ENCODE data around the gene TYW5. TPM values are rescaled to one million over a fixed set of nuclear protein-coding genes. Genes with fewer than 3 reads are reported as not detected.
A peak's percentile ranks its signal among the peaks of the same experiment; 100 is the strongest.

The TYW5 gene
- total RNA-seq, 2 donors from 2014 or later = 16.0 to 16.3 TPM

GRCh38 chr2:199985625-199986207 is 30.4 kb upstream of the TYW5 start:
- Histone ChIP-seq H3K36me3 (ENCODE audit: control insufficient read depth, insufficient read depth, low read length) (no peaks in the 10 kb centered on the region), H3K27me3 (ENCODE audit: control insufficient read depth, insufficient read depth, low read length, poor library complexity, severe bottlenecking) (no peaks in the 10 kb centered on the region), H3K9ac (ENCODE audit: extremely low read depth, low read length, poor library complexity, severe bottlenecking) (no peak overlapping the region), H3K9me3 (ENCODE audit: control insufficient read depth, low read length) (no peaks in the 10 kb centered on the region), H3K4me3 (ENCODE audit: low read length) (no peak overlapping the region), H3K27ac (ENCODE audit: low read depth, low read length) (no peak overlapping the region), H3K4me1 (ENCODE audit: control insufficient read depth, insufficient read depth, low read length) (no peaks in the 10 kb centered on the region)
- H3K4me1 Mint-ChIP-seq = peaks cover 13% of the 10 kb centered on the region
- peak; percentile 83 for TF ChIP-seq CTCF (conservative IDR thresholded peaks at IDR 0.05)
- no peaks in the 10 kb centered on the region for H3K27me3 Mint-ChIP-seq (ENCODE audit: insufficient read depth)
- H3K4me3 Mint-ChIP-seq = no peak overlapping the region
- H3K36me3 Mint-ChIP-seq (ENCODE audit: low read depth) = no peaks in the 10 kb centered on the region
- H3K9me3 Mint-ChIP-seq = no peaks in the 10 kb centered on the region
- no peak overlapping the region for H3K27ac Mint-ChIP-seq
- DNase-seq = peak; percentile 90
- WGBS, 2 experiments (ENCODE audit: insufficient coverage in 1 of 2, insufficient read length in 1 of 2) = 70 to 82% methylated on average over 4 to 6 of the region's 6 CpGs

GRCh38 chr2:199984755-199985154 is 29.5 kb upstream of the TYW5 start:
- Mint-ChIP-seq H3K4me3 (no peak overlapping the region), H3K27me3 (ENCODE audit: insufficient read depth) (no peaks in the 10 kb centered on the region), H3K9me3 (no peaks in the 10 kb centered on the region), H3K4me1 (peaks cover 15% of the 10 kb centered on the region), H3K27ac (no peak overlapping the region), H3K36me3 (ENCODE audit: low read depth) (no peaks in the 10 kb centered on the region)
- WGBS, 2 experiments (ENCODE audit: insufficient coverage in 1 of 2, insufficient read length in 1 of 2) = 100% methylated on average over 1 to 2 of the region's 2 CpGs
- no peak for TF ChIP-seq CTCF (conservative IDR thresholded peaks at IDR 0.05)
- H3K4me1 ChIP-seq (ENCODE audit: control insufficient read depth, insufficient read depth, low read length) = peaks cover 2% of the 10 kb centered on the region
- no peak overlapping the region for H3K4me3 ChIP-seq (ENCODE audit: low read length)
- H3K27me3 ChIP-seq (ENCODE audit: control insufficient read depth, insufficient read depth, low read length, poor library complexity, severe bottlenecking) = no peaks in the 10 kb centered on the region
- H3K36me3 ChIP-seq (ENCODE audit: control insufficient read depth, insufficient read depth, low read length) = no peaks in the 10 kb centered on the region
- H3K9me3 ChIP-seq (ENCODE audit: control insufficient read depth, low read length) = no peaks in the 10 kb centered on the region
- H3K27ac ChIP-seq (ENCODE audit: low read depth, low read length) = no peak overlapping the region
- H3K9ac ChIP-seq (ENCODE audit: extremely low read depth, low read length, poor library complexity, severe bottlenecking) = no peak overlapping the region
- DNase-seq = no peak

- Mint-ChIP-seq H3K4me3 (no peak overlapping the region), H3K9me3 (no peaks in the 10 kb centered on the region), H3K27me3 (ENCODE audit: insufficient read depth) (no peaks in the 10 kb centered on the region), H3K36me3 (ENCODE audit: low read depth) (no peaks in the 10 kb centered on the region), H3K27ac (no peak overlapping the region), H3K4me1 (peaks cover 17% of the 10 kb centered on the region)
- no peak for DNase-seq
- H3K27me3 ChIP-seq (ENCODE audit: control insufficient read depth, insufficient read depth, low read length, poor library complexity, severe bottlenecking) = no peaks in the 10 kb centered on the region
- no peaks in the 10 kb centered on the region for H3K9me3 ChIP-seq (ENCODE audit: control insufficient read depth, low read length)
- no peak overlapping the region for H3K9ac ChIP-seq (ENCODE audit: extremely low read depth, low read length, poor library complexity, severe bottlenecking)
- no peak for TF ChIP-seq CTCF (conservative IDR thresholded peaks at IDR 0.05)
- H3K36me3 ChIP-seq (ENCODE audit: control insufficient read depth, insufficient read depth, low read length) = no peaks in the 10 kb centered on the region
- WGBS, 2 experiments (ENCODE audit: insufficient coverage in 1 of 2, insufficient read length in 1 of 2) = 93 to 94% methylated on average over 2 to 4 of the region's 4 CpGs
- no peak overlapping the region for H3K27ac ChIP-seq (ENCODE audit: low read depth, low read length)
- H3K4me1 ChIP-seq (ENCODE audit: control insufficient read depth, insufficient read depth, low read length) = peaks cover 7% of the 10 kb centered on the region
- no peak overlapping the region for H3K4me3 ChIP-seq (ENCODE audit: low read length)
These were observed 28.9 kb upstream of the TYW5 start for GRCh38 chr2:199984159-199984558.
